ENCODE measurements around the gene NLRC5. TPM values are rescaled to one million over a fixed set of nuclear protein-coding genes. Genes with fewer than 3 reads are reported as not detected.
A peak's percentile ranks its signal among the peaks of the same experiment; 100 is the strongest.
"Not testable (repeated sequence)": the region's sequence is repeated elsewhere in the genome, so short reads cannot be mapped to it uniquely, and the experiment has no call there.

The NLRC5 gene
- total RNA-seq, 1 donor from 2014 or later = 33.2 TPM

DNA sequence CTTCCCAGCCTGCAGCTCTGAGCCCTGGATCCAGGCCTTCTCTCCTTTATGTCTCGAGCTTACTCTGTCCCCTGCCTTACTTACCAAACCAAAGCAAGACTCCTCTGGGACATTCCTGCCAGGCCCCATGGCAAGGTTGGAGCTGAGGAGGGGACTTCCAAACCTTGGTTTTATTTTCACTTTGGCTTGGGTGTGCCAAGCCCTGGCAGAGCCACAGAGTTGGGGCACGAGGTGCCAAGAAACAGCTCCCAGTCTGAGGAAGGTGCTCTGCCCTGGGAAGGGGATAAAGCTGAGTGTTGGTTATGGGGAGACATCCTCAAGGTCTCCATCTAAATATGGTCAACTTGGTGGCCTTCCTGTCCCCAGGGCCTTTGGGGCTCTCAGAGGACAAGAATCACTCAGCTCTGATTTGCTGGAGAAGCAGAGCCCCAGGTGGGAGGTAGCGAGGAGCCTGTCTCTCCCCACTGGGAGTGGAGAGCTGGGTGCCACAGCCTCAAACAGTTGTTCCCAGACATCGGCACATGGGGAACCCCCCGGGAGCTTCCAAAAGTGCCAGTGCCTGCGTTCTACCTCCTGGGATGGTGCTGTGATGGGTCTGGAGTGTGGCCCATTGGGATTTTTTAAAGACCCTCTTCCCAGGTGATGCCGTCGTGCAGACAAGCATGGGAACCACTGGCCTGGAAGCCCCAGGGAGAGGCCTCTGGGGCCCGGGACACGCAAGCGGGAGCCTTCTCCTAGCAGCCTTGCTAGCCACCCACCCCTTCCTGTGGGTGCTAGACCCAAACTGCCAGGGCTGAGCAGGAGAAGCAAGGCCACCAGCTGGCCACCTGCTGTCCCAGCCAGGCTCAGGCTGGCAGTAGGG lies 10.3 kb downstream of the NLRC5 start:
- DNase-seq (ENCODE audit: extremely low read depth, low read depth, low spot score) = no peak

DNA sequence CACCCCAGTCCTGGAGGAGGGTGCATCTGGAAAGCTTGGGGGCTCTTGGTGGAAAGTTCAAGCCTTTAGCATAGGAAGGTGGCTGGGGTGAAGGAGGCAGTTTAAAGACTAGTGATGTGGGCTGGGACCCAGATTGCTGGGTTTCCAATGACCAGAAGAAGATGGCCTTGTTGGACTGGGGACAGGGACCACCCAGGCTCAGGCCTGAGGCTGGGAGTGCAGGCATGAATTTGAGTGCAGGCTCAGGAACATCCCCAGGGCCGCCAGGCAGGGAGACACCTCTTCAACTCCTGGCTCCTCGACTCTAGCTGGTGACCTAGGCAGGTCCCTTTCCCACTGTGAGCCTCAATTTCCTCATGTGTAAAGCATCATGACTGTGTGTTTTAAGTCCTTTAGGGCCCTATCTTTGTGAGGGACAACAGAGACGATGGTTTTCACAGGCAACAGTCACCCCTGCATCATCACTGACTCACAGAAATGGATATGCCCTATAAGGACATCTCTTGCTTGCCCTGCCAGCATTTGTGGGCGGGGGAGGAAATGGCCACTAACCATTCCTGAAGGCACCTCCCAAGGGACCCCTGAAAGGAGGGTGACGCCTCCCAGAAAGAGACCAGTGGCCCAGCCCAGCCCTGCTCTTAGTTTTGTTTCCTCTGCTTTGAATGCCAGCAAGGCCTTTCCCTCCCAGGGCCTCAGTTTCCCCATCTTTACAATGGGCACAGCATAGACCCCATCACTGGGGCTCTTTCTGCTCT lies 11.1 kb downstream of the NLRC5 start:
- peak; percentile 77 for DNase-seq (ENCODE audit: extremely low read depth, low read depth, low spot score)

DNA sequence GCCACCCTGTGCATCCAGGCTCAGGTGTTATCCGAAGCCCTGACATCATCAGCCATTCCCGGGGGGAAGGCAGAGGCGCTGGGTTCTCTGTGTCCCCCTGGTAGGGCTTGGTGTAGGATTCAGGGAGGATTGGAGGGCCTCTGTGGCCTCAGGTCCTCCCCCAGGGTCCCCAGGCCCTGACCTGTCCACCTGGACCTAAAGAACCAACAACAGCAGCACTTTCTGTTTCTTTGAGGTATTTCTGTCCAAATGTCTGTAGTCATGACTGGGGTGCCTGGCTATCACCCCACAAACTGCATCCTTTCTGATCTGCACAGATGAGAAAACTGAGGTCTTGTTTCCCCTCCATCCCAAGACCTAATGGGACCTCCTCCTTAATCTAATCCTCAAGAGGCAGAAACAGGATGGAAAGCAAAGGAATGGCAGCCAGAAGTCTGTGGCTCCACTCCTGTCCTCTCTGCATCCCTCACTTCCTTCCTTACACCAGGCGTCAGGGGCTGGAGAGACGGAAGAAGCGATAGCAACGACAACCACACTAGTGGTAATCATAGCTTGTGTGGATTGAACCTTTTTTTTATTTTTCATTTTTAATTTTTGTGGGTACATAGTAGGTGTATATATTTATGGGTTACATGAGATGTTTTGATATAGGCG lies 11.8 kb downstream of the NLRC5 start:
- no peak for DNase-seq (ENCODE audit: extremely low read depth, low read depth, low spot score)

DNA sequence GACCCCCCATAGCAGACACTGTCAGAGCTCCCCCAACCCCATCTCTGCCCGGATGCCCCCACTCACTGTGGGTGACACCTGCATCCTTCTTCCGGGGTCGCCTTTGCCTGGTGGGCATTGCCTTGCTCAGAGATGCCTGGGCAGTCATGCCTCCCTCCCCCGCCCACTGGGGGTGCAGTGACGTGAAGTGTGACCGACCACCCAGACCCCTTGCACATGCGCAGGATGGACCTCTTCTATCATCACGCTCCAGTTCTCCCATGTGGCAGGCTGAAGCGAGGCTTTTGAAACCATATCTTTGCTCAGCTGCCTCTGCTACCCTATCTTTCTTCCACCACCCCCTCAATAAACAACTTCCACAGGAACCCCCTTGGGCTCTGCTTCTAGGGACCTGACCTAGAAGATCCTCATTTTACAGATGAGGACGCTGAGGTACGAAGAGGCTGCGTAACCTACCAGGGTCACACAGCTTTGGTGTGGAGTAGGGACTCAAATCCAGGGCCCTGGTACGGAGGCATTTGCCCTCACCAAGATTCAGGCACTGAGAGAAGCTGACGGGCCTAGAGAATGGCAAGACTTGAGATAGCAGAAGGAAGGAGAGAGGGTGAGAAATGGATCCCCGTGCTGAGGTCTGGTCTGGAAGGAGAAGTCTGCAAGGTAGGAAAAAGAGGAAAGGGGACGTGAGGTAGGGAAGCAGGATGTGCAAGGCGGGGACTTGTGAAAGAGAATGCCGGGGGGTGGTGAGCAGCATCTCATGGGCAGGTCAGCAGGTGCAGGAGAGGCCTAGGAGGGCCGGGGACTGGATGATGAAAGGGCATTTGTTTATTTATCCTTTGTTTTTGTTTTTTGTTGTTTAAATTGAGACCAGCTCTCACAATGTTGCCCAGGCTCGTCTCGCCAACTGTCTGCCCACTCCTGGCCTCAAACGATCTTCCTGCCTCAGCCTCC lies 14.4 kb downstream of the NLRC5 start:
- no peak for DNase-seq (ENCODE audit: extremely low read depth, low read depth, low spot score)

DNA sequence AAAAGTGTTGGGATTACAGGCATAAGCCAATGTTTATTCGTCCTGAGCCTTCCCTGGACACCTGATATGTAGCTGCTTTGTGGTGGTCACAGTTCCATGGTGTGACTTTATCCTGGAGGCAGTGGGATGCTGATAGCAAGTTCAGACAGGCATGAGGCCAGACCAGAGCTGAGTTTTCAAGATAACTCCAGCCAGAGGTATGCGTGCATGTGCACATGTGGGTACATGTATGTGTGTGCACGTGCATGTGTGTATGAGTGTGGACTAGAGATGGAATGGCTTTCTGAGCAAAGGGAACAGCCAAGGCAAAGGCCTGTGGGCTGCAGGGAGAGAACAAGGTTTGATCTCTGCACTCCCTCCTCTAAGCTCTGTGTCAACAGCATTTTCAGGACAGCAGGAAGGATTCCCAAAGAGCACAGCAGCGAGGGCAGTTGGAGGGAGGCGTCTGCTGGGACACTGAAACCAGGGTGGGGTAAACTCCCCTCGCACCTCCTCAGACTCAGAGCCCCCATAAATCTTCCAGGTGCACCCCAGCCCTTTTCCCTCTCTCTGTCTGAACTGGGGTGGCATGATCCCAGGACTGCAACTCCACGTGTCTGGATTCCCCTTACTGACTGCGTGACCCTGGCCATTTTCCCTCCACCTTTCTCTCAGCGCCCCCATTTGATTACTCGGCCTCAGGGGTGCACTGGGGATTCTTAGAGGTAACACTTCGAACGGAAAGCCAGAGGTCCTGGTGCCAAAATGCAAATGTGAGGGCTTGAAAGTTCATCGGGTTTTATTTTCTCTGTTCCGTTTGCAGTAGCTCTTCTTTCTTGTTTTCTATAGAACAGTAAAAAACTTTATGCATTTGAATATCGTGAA lies 15.3 kb downstream of the NLRC5 start:
- no peak for DNase-seq (ENCODE audit: extremely low read depth, low read depth, low spot score)

DNA sequence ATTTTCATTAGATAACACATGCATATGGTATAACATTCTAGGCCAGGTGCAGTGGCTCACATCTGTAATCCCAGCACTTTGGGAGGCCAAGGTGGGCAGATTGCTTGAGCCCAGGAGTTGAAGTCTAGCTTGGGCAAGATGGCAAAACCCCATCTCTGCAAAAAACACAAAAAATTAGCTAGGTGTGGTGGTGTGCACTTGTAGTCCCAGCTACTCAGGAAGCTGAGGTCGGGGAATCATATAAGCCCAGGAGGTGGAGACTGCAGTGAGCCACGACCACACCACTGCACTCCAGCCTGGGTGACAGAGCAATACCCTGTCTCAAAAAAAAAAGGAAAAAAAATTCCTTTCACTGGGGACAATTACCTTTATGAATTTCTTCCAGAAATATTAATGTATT lies 16.2 kb downstream of the NLRC5 start:
- not testable (repeated sequence) for DNase-seq (ENCODE audit: extremely low read depth, low read depth, low spot score)

DNA sequence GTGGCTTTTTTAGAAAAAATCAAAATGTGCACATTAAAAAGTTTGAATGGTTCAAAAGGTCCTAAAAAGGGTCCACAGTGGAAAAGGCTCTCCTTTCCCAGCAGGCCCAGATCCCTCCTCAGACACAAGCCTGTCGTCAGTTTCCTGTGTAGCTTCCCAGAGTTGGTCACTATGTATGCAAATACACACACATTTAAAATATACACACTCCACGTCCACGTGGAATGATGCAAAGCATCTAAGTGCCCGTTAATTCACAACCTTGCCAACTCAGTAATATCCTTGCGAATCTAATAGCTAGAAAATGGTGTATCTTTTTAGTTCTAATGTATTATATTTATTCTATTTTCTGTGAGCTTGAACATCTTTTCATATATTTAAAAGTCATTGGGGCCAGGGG lies 17.7 kb downstream of the NLRC5 start:
- no peak for DNase-seq (ENCODE audit: extremely low read depth, low read depth, low spot score)

DNA sequence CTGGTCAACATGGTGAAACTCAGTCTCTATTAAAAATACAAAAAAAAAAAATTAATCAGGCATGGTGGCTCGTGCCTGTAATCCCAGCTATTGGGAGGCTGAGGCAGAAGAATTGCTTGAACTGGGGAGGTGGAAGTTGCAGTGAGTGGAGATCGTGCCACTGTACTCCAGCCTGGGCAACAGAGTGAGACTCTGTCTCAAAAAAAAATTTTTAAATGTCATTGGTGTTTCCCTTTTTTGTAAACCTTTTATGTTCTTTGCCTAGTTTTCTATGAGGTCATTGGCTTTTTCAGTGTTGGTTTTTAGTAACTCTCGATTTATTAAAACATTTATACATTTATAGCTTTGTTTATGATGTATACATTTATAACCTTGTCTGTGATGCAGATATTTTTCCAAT lies 18.2 kb downstream of the NLRC5 start:
- no peak for DNase-seq (ENCODE audit: extremely low read depth, low read depth, low spot score)

DNA sequence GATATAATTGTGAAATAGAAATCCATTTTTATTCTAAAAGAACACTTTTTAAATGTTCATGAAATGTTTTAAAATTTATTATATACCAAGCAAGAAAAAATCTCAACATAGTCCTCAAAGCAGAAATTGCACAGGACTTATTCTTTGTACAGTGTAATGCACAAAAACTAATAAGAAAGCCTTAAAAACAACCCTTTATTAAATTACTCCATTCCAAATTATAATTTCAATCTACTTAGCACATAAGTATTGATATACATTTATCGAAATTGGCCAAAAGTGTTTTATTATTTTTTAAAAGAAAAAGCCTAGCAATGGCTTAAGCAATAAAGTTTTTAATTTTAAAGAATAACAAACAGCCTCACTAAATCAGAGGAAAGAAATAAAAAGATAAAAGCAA lies 19.1 kb downstream of the NLRC5 start:
- no peak for DNase-seq (ENCODE audit: extremely low read depth, low read depth, low spot score)

DNA sequence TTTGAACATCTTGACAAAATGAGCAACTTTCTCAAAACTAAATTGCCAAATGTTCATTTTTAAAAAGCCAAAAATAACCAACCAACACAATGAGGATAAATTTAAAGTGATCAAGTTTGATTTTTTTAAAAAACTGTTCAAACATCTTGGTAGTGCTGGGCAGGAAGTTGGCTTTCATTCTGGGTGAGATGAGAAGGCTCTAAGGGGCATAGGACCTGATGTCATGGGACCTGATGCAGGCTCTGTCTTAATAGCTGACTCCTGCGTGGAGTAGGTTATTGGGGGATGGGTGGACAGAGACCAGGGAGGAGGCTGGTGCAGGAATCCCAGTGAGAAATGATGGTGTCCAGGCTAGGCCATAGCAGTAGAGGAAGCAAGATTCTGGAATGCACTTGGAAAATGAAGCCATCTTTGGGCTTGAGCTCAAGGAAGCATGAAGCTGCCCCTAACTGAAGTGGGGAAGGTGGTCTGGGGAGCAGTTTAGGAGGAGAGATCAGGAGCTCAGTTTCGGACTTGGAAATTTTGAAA lies 20.4 kb downstream of the NLRC5 start:
- no peak for DNase-seq (ENCODE audit: extremely low read depth, low read depth, low spot score)

DNA sequence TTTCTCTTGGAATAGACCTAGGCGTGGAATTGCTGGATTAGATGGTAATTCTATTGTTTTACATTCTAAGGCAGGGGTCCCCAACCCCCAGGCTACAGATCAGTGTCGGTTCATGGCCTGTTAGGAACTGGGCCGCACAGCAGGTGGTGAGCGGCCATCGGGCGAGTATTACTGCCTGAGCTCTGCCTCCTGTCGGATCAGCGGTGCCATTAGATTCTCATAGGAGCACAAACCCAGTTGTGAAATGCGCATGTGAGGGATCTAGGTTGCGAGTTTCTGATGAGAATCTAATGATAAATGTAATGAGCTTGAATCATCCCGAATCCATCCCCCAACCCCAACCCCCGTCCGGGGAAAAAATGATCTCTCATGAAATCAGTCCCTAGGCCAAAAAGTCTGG lies 23.0 kb downstream of the NLRC5 start:
- no peak for DNase-seq (ENCODE audit: extremely low read depth, low read depth, low spot score)

DNA sequence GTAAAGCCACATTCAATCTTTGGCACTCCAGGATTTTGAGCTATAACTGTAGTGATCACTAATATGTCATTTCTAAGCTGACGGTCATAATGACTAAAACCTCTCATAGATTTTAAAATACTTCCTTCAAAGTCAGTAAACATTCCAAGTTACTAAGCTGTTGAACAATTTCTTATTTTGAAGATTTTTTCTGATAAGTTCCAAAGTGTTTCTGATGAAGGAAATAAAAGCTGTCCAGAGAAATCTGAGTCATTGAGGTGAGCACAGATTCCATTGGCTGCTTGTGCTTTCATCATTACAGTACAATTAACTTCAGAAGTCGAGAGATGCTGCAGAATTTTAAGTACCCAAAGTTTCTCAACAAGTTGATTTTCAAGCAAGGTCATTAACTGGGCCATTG lies 23.9 kb downstream of the NLRC5 start:
- DNase-seq (ENCODE audit: extremely low read depth, low read depth, low spot score) = no peak

DNA sequence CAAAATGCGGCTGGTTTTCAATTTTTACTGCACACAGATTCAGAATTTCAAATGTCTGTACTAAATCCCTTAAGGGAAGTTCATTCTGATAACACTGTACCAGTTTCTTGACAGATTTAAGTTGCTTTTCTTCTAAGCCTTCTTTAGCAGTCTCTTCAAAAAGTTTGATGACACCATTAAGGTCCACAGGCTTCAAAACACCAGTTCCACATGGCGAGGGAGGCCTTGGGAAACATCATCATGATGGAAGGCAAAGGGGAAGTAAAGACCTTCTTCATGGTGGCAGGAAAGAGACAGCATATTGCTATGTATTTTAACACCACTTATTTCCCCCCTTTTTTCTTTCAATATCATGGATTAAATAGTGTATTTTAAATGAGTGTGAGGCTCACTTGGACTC lies 24.5 kb downstream of the NLRC5 start:
- DNase-seq (ENCODE audit: extremely low read depth, low read depth, low spot score) = no peak

DNA sequence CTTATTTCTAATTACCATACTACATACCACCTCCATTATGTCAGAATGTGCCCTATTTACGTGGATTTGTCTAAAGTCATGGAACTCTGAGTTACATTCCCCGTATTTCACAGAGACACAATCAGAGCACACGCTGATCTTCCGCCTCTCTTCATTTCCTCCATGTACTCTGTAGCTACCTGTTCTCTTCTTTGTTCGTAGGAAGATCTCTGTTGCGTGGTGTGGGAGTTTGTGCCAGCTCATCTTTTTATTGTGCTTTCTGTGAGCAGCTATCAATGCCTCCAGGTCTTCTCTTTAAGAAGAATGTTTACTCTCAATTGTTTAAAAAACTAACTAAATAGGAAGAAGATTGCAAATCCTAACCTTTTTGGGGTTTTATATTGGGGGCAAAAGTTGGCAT lies 26.9 kb downstream of the NLRC5 start:
- DNase-seq (ENCODE audit: extremely low read depth, low read depth, low spot score) = no peak

DNA sequence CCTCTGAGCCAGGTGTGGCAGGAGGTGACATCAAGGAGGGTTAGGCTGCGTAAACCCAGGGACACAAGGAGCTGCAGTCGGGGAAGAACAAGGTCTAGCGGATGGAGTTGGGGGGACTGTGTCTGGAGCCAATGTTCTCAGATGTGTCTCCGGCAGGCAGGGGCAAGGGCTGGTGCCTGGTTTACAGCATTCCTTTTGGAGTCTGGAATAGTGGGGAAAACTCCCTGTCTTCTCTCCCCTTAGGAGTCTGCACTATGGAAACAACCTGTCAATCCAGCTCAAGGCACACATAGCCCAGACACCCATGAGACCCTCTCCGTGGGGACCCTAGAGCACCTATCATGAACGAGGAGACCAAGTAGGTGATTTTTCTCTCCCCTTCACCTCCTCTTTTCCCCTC lies 27.5 kb downstream of the NLRC5 start:
- no peak for DNase-seq (ENCODE audit: extremely low read depth, low read depth, low spot score)

DNA sequence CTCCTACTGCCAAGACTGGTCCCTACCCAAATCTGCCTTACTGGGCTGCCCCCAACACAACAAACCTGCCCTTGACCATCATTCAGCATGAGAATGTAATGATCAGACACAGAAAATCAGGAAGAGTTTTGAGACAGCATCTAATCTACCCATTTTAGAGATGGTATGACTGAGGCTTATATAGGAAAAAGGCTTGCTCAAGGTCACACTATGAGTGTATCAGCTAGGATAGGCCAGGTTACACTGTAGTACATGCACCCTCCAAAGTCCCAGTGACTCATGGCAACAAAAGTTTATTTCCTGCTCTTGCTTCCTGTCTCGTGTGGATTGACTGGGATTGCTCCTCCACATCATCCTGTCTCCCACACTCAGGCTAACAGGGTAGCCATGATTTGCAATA lies 27.9 kb downstream of the NLRC5 start:
- peak; percentile 58 for DNase-seq (ENCODE audit: extremely low read depth, low read depth, low spot score)

DNA sequence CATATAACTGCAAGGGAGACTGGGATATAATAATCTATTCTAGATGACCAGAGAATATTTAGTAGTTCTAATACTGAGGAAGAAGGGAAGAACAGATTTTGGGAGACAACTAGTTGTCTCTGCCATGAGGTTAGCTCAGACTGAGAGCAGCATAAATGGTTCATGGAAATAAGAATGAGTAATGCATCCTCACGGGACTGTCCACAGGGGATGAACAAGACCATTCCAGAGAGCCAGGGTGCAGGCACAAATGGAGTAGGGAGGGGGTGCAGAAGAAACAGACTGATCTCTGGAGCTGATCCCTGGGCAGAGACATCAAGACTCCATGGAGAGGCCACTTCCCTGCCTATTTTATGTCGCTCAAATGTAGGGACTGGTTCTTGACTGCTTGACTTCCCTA lies 30.4 kb downstream of the NLRC5 start:
- no peak for DNase-seq (ENCODE audit: extremely low read depth, low read depth, low spot score)

DNA sequence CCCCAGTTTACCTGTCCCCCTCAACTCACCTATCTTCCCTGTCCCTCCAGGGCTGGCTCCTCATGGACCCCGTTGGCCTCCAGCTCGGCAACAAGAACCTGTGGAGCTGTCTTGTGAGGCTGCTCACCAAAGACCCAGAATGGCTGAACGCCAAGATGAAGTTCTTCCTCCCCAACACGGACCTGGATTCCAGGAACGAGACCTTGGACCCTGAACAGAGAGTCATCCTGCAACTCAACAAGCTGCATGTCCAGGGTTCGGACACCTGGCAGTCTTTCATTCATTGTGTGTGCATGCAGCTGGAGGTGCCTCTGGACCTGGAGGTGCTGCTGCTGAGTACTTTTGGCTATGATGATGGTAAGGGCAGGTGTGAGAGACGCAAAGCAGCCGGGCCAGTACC lies 31.3 kb downstream of the NLRC5 start:
- DNase-seq (ENCODE audit: extremely low read depth, low read depth, low spot score) = no peak

DNA sequence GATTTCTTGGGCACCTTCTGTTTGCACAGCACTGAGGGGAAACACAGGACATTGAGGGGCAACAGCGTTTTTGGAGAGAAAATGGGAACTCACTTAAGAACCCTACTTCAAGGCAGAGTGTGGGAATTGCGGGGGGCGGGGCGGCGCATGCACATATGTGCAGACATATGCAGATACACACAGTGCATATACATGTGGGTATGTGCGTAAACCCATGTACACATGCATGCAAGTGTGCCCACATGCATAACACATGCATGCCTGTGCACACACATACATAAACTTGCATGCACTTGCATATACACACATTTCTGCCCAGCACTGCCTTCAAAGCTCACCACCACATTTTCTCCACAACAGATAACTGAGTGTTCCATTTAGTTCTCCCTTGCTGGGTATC lies 32.4 kb downstream of the NLRC5 start:
- no peak for DNase-seq (ENCODE audit: extremely low read depth, low read depth, low spot score)

Measured in glomerular endothelial cell (primary cell).